Trophoblast cell (in vitro differentiated cells and primary cell): Measurements from ENCODE around the gene CHEK1.

Experiments
- DNase-seq, 2 donors: peaks; one replicate each; pipeline ENCODE4 v3.0.0-alpha.2; 2016
- H2AFZ ChIP-seq: 2 replicates; pipeline ENCODE4 v1.6.1; 2013; ENCODE audit warnings: low read length, moderate library complexity, mild to moderate bottlenecking; ENCODE audit not compliant: insufficient read depth, poor library complexity
- H2AK5ac ChIP-seq: 2 replicates; pipeline ENCODE4 v1.6.1; 2013; ENCODE audit warnings: mild to moderate bottlenecking, low read length
- H2BK120ac ChIP-seq: 2 replicates; pipeline ENCODE4 v1.6.1; 2013; ENCODE audit warnings: low read length, mild to moderate bottlenecking, moderate library complexity; ENCODE audit not compliant: insufficient read depth, poor library complexity
- H2BK12ac ChIP-seq: 2 replicates; pipeline ENCODE4 v1.6.1; 2013; ENCODE audit warnings: mild to moderate bottlenecking, low read length, moderate library complexity
- H2BK5ac ChIP-seq: 2 replicates; pipeline ENCODE4 v1.6.1; 2013; ENCODE audit warnings: low read length, low read depth, moderate library complexity, mild to moderate bottlenecking; ENCODE audit not compliant: poor library complexity
- H3K14ac ChIP-seq: 2 replicates; pipeline ENCODE4 v1.6.1; 2013; ENCODE audit warnings: mild to moderate bottlenecking, low read length
- H3K18ac ChIP-seq: 2 replicates; pipeline ENCODE4 v1.6.1; 2013; ENCODE audit warnings: mild to moderate bottlenecking, low read length
- H3K23ac ChIP-seq: 2 replicates; pipeline ENCODE4 v1.6.1; 2013; ENCODE audit warnings: low read length
- H3K27ac ChIP-seq: 2 replicates; pipeline ENCODE4 v1.5.1; 2013; ENCODE audit warnings: low read depth, mild to moderate bottlenecking, inconsistent platforms, low read length, moderate library complexity
- H3K27me3 ChIP-seq: 2 replicates; pipeline ENCODE4 v1.6.1; 2013; ENCODE audit warnings: inconsistent platforms, mild to moderate bottlenecking, low read length, moderate library complexity; ENCODE audit not compliant: insufficient read depth
- H3K36me3 ChIP-seq, 2 experiments: 1 replicate in 1 of 2; 2 replicates in 1 of 2; pipeline ENCODE4 v1.6.1; 2013; ENCODE audit warnings: low read length in 2 of 2, mild to moderate bottlenecking in 2 of 2, moderate library complexity in 1 of 2; ENCODE audit not compliant: insufficient read depth in 2 of 2, control insufficient read depth in 1 of 2
- H3K4ac ChIP-seq: 2 replicates; pipeline ENCODE4 v1.6.1; 2013; ENCODE audit warnings: low read depth, mild to moderate bottlenecking, low read length, moderate library complexity
- H3K4me1 ChIP-seq, 2 experiments: 1 replicate in 1 of 2; 2 replicates in 1 of 2; pipeline ENCODE4 v1.6.1; 2013; ENCODE audit warnings: low read length in 2 of 2, mild to moderate bottlenecking in 2 of 2, moderate library complexity in 1 of 2; ENCODE audit not compliant: insufficient read depth in 2 of 2, control insufficient read depth in 1 of 2
- H3K4me2 ChIP-seq: 2 replicates; pipeline ENCODE4 v1.6.1; 2013; ENCODE audit warnings: inconsistent platforms, mild to moderate bottlenecking, low read length, moderate library complexity
- H3K4me3 ChIP-seq: 2 replicates; pipeline ENCODE4 v1.5.1; 2013; ENCODE audit warnings: mild to moderate bottlenecking, low read depth, low read length, inconsistent platforms
- H3K79me1 ChIP-seq: one replicate; pipeline ENCODE4 v1.6.1; 2013; ENCODE audit warnings: low read length
- H3K79me2 ChIP-seq: 2 replicates; pipeline ENCODE4 v1.6.1; 2013; ENCODE audit warnings: low read length, mild to moderate bottlenecking; ENCODE audit not compliant: control insufficient read depth, insufficient read depth, poor library complexity
- H3K9ac ChIP-seq: 2 replicates; pipeline ENCODE4 v1.6.1; 2013; ENCODE audit warnings: mild to moderate bottlenecking, low read length
- H3K9me3 ChIP-seq: 2 replicates; pipeline ENCODE4 v1.6.1; 2013; ENCODE audit warnings: low read depth, mild to moderate bottlenecking, control low read depth, inconsistent platforms, low read length; ENCODE audit not compliant: insufficient read depth
- H4K12ac ChIP-seq: 2 replicates; pipeline ENCODE4 v1.6.1; 2013; ENCODE audit warnings: low read depth, mild to moderate bottlenecking, low read length, moderate library complexity
- H4K8ac ChIP-seq: 2 replicates; pipeline ENCODE4 v1.6.1; 2013; ENCODE audit warnings: low read depth, mild to moderate bottlenecking, low read length, moderate library complexity
- H4K91ac ChIP-seq: one replicate; pipeline ENCODE4 v1.6.1; 2013; ENCODE audit warnings: low read depth, mild to moderate bottlenecking, low read length, moderate library complexity
- WGBS: extraction: QIAGEN DNeasy Blood & Tissue Kit; methylation state at CpG from one replicate; pipeline ENCODE4 v1.1.7; 2013; ENCODE audit warnings: missing lambda C conversion rate; ENCODE audit not compliant: insufficient read length, insufficient coverage; ENCODE audit errors: extremely low coverage; 5-methylcytosine and 5-hydroxymethylcytosine counted together

The CHEK1 gene

GRCh38 chr11:125583496-125583895 is 41.5 kb upstream of the CHEK1 start:
- H2BK5ac ChIP-seq = no peak overlapping the region
- peak overlapping the region; percentile 12 for H4K12ac ChIP-seq
- H3K18ac ChIP-seq = no peak overlapping the region
- H3K14ac ChIP-seq = no peak overlapping the region
- no peaks in the 10 kb centered on the region for H3K27me3 ChIP-seq
- H3K9ac ChIP-seq = no peak overlapping the region
- H3K23ac ChIP-seq = no peak overlapping the region
- DNase-seq = no peak
- H2AFZ ChIP-seq = no peak overlapping the region
- no peak overlapping the region for H2BK120ac ChIP-seq
- H2AK5ac ChIP-seq = no peak overlapping the region
- no CpG with 5 or more reads among the region's 11 CpGs for WGBS
- H3K79me1 ChIP-seq = no peaks in the 10 kb centered on the region
- no peaks in the 10 kb centered on the region for H3K9me3 ChIP-seq
- no peak overlapping the region for H3K4me3 ChIP-seq
- H3K27ac ChIP-seq = no peak overlapping the region
- peaks cover 28 to 32% of the 10 kb centered on the region in 2 experiments for H3K36me3 ChIP-seq
- no peak overlapping the region for H3K4me2 ChIP-seq
- H3K4ac ChIP-seq = no peak overlapping the region
- H4K91ac ChIP-seq = no peak overlapping the region
- H3K4me1 ChIP-seq = no peaks in the 10 kb centered on the region
- H4K8ac ChIP-seq = no peak overlapping the region
- H3K79me2 ChIP-seq = no peaks in the 10 kb centered on the region
- no peak overlapping the region for H2BK12ac ChIP-seq

- Histone ChIP-seq H3K14ac (no peak overlapping the region), H3K4me2 (no peak overlapping the region), H3K4ac (no peak overlapping the region), H3K18ac (no peak overlapping the region), H4K91ac (no peak overlapping the region), H3K27me3 (no peaks in the 10 kb centered on the region), H4K12ac (no peak overlapping the region), H3K23ac (no peak overlapping the region), H2BK5ac (no peak overlapping the region), H3K36me3 (peaks cover 19% of the 10 kb centered on the region in 2 experiments), H2AFZ (no peak overlapping the region), H3K9me3 (no peaks in the 10 kb centered on the region), H2BK120ac (no peak overlapping the region), H2BK12ac (no peak overlapping the region), H3K4me3 (no peak overlapping the region), H3K4me1 (no peaks in the 10 kb centered on the region), H4K8ac (no peak overlapping the region), H3K79me1 (no peaks in the 10 kb centered on the region), H3K27ac (no peak overlapping the region), H2AK5ac (no peak overlapping the region), H3K9ac (no peak overlapping the region), H3K79me2 (no peaks in the 10 kb centered on the region)
- WGBS = 100% methylated on average over 1 of the region's 1 CpG
- DNase-seq = no peak
These were observed 39.5 kb upstream of the CHEK1 start for GRCh38 chr11:125585487-125585886.

GRCh38 chr11:125586623-125587022 is 38.3 kb upstream of the CHEK1 start:
- Histone ChIP-seq H3K79me2 (peaks cover 1% of the 10 kb centered on the region), H3K4me2 (no peak overlapping the region), H4K8ac (no peak overlapping the region), H3K4ac (no peak overlapping the region), H2AFZ (no peak overlapping the region), H3K4me1 (peaks cover 0 to 1% of the 10 kb centered on the region in 2 experiments), H3K27me3 (no peaks in the 10 kb centered on the region), H3K79me1 (peaks cover 1% of the 10 kb centered on the region), H3K27ac (no peak overlapping the region), H2BK120ac (no peak overlapping the region), H3K9ac (no peak overlapping the region), H2AK5ac (no peak overlapping the region), H4K91ac (no peak overlapping the region), H2BK5ac (no peak overlapping the region), H3K36me3 (peaks cover 17% of the 10 kb centered on the region in 2 experiments), H3K9me3 (no peaks in the 10 kb centered on the region), H3K23ac (no peak overlapping the region), H3K14ac (no peak overlapping the region), H4K12ac (no peak overlapping the region), H3K18ac (no peak overlapping the region), H2BK12ac (no peak overlapping the region), H3K4me3 (no peak overlapping the region)
- no CpG with 5 or more reads among the region's 3 CpGs for WGBS
- no peak for DNase-seq

- peaks cover 0 to 2% of the 10 kb centered on the region in 2 experiments for H3K4me1 ChIP-seq
- H3K4me3 ChIP-seq = no peak overlapping the region
- no peaks in the 10 kb centered on the region for H3K9me3 ChIP-seq
- H3K79me2 ChIP-seq = peaks cover 3% of the 10 kb centered on the region
- H3K27ac ChIP-seq = no peak overlapping the region
- H2BK5ac ChIP-seq = no peak overlapping the region
- H4K8ac ChIP-seq = no peak overlapping the region
- no peak overlapping the region for H3K9ac ChIP-seq
- H2AK5ac ChIP-seq = no peak overlapping the region
- H3K4me2 ChIP-seq = no peak overlapping the region
- no peak overlapping the region for H3K23ac ChIP-seq
- no peaks in the 10 kb centered on the region for H3K27me3 ChIP-seq
- peak in 1 of 2 donors; percentile 46 for DNase-seq
- no peak overlapping the region for H3K14ac ChIP-seq
- no peak overlapping the region for H2BK12ac ChIP-seq
- H3K18ac ChIP-seq = no peak overlapping the region
- no peak overlapping the region for H2BK120ac ChIP-seq
- peaks cover 13% of the 10 kb centered on the region in 2 experiments for H3K36me3 ChIP-seq
- no CpG with 5 or more reads among the region's 1 CpG for WGBS
- H4K91ac ChIP-seq = no peak overlapping the region
- H4K12ac ChIP-seq = no peak overlapping the region
- peaks cover 7% of the 10 kb centered on the region for H3K79me1 ChIP-seq
- H2AFZ ChIP-seq = no peak overlapping the region
- H3K4ac ChIP-seq = no peak overlapping the region
These were observed 37.5 kb upstream of the CHEK1 start for GRCh38 chr11:125587480-125587879.
